GM12878 (cell line): ENCODE data around the gene ATP2B1.

Experiments used
- POLR2A ChIP-seq: IDR thresholded peaks from 2 replicates; pipeline ENCODE4 v1.6.1; 2011; ENCODE audit warnings: low read depth, mild to moderate bottlenecking, low read length
- ZNF24 ChIP-seq: fragments of 450-650 bp; IDR thresholded peaks from 2 replicates; pipeline ENCODE4 v1.6.1; 2017; ENCODE audit warnings: antibody characterized with exemption, mild to moderate bottlenecking

DNA sequence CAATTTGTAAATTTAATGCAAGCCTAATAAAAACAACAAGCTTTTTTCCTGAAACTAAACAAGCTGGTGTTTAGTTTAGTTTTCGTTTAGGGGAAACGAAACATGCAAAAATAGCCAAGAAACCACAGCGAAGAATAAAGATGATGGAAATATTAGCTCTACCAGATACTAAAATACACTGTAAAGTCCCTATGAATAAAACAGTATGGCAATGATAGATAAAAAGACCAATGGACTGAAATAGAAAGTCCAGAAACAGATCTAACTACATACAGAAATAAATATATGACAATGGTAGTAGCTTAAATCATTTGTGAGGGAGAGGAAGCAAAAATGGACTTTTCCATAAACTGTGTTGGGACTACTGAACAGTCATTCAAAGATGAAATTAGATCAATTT, 26.4 kb downstream of the ATP2B1 start:
- no peak for TF ChIP-seq POLR2A
- TF ChIP-seq ZNF24 = no peak
